ENCODE data around the gene CDH15.

DNA sequence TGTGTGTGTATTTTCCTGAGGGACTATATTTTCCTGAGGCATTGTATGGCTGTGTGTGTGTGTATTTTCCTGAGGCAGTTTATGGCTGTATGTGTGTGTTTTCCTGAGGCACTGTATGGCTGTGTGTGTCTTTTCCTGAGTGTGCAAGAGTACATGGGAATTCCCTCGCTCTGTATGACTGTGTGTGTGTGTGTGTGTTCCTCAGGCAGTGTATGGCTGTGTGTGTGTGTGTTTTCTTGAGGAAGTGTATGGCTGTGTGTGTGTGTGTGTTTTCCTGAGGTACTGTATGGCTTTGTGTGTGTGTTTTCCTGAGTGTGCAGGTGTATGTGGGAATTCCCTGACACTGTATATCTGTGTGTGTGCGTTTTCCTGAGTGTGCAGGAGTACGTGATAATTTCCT lies 50.1 kb downstream of the CDH15 start:
- TF ChIP-seq, protein P1, sequence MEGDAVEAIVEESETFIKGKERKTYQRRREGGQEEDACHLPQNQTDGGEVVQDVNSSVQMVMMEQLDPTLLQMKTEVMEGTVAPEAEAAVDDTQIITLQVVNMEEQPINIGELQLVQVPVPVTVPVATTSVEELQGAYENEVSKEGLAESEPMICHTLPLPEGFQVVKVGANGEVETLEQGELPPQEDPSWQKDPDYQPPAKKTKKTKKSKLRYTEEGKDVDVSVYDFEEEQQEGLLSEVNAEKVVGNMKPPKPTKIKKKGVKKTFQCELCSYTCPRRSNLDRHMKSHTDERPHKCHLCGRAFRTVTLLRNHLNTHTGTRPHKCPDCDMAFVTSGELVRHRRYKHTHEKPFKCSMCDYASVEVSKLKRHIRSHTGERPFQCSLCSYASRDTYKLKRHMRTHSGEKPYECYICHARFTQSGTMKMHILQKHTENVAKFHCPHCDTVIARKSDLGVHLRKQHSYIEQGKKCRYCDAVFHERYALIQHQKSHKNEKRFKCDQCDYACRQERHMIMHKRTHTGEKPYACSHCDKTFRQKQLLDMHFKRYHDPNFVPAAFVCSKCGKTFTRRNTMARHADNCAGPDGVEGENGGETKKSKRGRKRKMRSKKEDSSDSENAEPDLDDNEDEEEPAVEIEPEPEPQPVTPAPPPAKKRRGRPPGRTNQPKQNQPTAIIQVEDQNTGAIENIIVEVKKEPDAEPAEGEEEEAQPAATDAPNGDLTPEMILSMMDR (conservative IDR thresholded peaks at IDR 0.05; ENCODE audit: low read depth, low read length), result no peak
- TF ChIP-seq EZH2 (IDR thresholded peaks at IDR 0.05; ENCODE audit: low read length, unreplicated experiment) (no peak), EZH2phosphoT487 (IDR thresholded peaks at IDR 0.05; ENCODE audit: borderline replicate concordance, low read length) (no peak)
